ENCODE results near the gene ZNF692.

Gene ZNF692

DNA sequence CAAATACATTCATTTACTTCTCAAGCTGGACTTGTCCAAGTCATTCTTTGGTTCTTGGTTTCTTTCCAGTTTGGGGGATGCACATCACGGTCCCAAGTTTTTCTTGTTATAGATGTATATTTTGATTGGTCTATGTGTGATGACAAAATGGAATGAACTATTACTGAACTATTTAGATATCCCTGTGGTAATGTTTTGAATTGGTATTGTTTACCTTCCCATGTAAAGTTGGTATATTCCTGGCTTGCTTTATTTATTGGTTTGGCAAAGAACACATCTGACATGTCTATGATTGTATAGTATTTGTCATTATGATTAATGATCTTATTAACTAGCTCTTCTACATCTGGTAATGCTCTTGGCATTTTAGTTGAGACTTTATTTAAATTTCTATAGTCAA, 22.4 kb upstream of the ZNF692 start:
- DNase-seq: no peak

DNA sequence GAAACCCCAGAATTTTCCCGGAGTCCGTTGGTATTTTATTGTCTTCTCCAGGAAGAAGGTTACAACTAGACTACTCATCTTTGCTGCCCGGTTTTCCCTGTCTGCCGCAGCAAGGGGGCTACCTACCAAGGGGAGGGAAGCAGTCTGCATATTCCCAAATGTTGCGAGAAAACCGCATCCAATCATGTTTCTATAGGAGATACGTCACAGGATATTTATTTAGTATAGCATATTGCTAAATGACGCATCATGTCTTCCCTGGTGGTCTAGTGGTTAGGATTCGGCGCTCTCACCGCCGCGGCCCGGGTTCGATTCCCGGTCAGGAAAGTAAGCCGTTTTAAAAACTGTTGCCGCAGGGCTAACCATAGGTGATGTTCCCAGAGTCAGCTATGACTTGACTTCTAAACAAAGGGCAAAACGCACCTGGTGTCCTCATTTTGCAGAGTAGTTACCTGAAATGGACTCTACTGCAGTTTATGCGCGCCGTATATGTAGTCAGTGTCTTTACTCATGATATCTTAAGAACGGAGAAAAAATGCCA, 15.2 kb upstream of the ZNF692 start:
- peak; percentile 94 for DNase-seq

DNA sequence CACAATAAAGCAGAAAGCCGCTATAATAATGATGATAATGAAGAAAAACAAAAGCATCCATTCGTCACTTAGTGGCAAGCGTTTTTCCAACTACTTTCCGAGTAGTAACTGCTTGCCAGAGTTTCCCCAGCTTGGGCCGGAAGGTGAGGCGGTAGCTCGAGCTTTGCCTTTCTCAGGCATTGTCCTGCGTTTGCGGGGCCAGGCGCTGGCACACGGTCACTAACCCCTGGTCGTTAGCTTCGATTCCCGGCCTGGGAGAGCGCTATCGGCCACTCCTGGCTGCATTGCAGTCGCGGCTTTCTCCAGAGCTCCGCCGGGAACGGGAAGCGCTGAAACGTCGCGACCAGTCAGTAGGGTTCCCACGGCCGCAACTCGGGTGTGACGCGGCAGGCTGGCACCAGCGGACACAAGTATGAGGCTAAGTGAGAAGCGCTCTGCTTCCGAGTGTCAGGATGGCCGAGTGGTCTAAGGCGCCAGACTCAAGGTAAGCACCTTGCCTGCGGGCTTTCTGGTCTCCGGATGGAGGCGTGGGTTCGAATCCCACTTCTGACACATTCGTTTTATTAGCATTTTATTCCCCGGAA, 14.6 kb upstream of the ZNF692 start:
- peak; percentile 94 for DNase-seq

DNA sequence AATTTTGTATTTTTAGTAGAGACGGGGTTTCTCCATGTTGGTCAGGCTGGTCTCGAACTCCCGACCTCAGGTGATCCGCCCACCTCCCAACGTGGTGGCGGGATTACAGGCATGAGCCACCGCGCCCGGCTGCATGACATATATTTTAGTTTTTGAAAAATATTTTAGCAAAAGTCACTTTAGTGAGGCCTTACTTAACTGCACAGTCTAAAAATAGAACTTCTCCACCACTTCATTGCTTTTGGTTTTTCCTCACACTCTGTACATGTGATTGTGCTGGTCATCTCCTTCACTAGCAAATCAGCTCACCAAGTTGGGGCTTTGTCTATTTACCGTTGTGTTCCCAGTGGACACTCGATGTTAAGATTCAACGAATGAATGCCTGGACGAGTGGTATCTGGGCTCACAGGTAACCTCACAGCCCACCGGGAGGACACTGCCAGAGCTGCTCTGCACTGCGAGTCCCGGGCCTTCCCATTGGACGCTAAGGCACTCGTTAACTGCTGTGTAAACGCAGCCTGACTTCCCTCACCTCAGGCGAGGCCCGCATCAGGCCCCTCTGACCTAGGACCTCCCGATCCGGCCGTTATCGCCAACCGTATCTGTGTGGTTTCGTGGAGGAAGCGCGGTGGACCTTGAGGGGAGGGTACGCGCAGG, 14.0 kb upstream of the ZNF692 start:
- peak; percentile 80 for DNase-seq

DNA sequence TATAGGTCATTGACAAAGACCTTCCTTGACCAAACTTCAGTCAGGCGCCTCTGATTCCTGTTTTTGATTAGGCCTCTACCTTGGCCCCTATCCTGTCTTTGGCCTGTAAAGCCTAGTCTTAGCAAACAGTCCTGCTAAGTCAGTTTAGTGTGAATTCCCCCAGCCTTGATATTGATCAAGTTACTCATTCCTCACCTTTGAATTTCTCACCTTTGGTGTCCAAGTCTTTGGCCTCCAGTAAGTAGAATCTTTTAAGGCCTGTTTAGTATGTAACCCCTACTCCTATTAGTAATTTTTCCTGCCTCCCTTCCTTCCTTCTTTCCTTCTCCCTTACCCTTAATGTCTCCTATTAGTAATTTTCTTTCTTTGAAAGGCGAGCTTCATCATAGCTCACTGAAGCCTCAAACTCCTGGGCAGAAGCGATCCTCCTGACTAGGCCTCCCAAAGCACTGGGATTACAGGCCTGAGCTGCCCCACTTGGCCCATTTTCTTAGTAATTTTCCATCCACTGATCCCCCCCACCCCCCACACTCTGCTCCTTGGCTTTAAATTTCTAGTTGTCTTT, 13.0 kb upstream of the ZNF692 start:
- no peak for DNase-seq

DNA sequence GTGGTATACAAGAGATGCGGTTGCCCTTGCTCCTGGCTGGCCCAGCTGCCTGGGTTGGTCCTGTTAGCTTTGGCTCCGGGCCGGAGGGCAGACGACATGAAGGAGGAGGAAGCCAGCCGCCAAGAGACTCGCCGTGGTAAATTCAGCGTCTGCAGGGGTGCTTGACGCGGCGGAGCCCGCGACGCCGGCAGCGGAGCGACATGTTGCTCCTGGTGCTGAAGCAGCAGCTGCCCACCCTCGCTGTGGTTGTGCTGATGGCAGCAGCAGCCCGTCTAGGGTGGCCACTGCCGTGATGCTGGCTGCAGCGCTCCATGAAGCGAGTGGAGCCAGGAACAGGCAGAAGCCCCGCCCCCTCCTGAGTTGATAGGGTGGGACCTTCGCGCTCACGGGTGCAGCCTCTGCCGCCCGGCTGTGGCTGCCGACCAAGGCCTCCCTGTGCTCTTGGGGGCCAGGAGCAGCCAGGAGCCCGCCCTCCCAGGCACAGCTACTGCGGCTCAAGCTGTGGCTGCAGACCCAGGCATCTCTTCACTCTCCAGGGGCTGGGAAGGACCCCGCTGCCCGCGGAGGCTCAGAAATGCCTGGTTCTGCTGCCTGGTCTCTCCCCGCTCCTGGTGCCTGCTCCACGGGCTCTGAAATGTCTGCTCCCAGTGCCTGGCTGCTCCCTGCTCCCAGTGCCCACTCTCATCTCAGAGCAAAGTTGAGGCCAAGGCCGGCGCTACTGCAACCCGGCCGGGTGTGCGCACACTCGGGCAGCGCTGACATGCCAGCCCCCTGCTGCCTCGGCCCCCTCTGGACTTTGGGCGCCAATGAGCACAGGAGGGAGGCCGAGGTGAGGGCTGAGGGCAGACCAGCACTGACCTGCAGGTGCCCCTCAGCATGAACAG, 4.4 kb upstream of the ZNF692 start:
- DNase-seq: peak; percentile 65

DNA sequence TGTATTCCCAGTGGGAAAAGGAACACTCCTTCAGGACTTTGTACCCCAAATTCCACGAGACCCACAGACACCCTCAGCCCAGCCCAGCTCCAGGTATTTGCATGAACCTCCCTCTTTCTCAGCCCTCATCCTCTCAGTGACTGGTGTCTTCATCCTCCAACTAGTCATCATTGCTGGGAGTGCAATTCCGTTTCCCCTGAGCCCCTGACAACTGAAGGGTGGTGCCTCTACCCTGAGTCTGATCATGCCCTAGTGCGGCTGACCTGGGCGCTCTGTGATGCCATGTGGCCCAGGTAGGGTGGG, 3.8 kb upstream of the ZNF692 start:
- DNase-seq: no peak

DNA sequence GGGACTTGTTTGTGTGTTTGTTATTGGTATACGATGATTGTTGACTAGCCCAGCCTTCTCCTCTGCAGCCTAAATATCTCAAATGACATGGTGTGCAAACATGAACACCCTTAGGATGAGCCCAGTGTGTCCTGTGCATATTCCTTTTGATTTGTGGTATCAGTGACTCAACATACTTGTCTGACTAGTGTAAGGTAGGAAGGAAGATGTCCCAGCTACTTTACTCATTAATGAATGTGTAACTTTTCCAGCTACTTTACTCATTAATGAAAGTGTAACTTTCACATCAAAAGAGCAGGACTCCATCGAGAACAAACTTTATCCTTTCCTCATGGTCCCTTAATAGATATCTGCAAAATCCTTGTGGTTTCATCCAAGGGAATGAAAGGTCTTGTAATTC, 2.7 kb upstream of the ZNF692 start:
- DNase-seq: no peak

DNA sequence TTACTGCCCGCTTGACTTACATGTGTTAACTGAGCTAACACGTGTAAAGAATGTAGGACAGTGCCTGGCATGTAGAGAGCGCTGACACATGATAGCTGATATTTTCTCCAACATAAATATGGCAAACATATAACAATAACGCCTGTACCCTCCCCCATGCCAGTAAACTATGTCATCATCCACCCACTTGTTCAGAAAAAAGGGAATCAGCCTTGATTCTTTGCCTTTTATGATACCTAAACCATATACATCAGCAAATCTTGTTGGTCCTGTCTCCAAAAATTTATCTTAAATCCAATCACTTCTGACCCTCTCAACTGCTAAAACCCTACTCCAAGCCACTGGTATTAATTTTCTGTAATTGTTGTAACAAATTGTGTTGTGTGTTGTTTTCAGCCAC, 1.1 kb upstream of the ZNF692 start:
- DNase-seq: no peak

DNA sequence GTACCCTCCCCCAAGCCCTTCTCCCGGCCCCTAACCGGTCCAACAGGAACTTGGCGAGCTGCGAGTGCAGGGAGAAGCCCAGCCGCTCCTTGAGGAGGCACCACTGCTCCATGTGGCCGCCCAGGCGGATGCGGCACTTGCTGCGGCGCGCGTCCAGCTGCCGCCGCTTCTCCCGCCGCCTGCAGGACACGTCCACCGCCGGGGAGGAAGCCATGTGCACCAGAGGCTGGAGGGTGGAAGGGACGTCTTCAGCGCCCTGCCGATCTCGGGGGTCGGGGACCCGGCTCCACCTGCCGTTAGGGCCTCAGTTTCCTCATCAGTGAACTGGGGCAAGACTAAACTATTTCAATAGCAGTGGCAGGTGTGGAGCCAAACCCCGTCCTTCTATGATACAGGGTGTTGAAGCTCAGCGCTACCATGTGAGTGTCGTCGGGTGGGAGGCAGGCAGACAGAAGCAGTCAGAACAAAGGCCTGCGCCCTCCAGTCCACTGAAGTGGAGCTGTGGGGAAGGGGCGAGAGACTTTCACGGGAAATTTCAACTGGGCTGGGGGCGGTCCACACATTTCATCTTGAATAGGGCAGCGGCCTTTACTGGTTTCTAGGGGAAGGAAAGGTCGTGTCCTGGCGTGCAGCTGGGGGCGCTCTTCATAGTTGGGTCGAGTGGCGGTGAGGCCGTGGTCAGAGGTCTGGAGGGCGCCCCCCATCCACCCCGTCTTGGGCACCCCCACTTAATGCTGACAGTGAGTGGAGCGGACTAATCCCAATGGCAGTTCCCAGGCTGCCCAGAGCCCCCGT, 592 bp downstream of the ZNF692 start:
- peak; percentile 50 for DNase-seq

DNA sequence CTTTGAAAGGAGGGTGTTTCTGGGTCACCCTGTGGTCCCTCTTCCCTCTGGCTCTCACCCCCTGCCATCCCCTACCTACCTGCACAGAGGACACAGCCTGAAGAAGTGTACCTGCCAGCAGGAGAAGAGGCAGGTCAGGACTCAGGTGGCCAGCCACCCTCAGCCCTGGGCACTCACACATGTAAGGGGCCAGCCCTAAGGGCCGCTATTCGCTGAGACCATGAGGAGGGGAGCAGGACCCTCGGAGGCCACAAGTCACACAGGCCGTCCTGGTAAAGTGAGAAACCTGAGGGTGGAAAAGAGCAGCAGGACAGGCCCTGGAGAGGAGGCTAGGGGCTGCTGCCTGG, 1.2 kb downstream of the ZNF692 start:
- no peak for DNase-seq

DNA sequence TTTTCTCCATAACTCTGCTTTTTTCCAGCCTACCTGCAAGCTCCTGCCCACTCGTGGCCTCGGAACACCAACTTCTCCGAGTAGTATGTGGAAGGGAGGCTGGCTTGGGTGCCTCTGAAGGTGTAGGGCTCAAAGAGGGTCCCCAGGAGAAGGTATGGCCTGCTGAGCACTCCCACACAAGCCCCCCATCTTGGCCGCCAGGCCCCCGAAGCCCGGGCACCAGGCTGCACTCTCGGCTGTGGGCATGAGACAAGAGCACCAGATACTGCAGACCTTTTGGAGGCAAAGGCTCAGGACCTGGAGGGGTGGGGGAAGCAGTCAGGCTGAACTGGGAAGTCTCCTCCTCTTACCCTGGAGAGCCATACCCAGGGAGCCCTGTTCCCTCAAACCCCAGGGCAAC, 1.7 kb downstream of the ZNF692 start:
- no peak for DNase-seq

DNA sequence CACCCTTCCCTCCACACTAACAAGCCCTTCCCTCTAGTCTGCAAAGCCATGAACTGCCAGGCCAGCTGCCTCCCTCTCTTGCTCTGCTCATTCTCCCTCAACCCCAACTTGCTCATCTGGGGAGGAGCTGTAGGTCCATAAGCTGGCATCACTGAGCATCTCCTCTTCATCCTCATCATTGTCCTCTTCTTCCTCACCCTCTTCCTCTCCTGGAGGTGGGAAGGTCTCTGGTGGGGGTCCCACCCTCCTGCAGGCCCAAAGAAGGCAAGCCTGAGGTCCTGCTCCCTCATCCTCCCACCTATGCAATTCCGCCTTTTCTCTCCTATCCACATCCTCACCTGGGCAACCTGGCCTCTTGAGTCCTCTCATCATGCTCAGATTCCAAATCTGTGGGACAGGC, 2.7 kb downstream of the ZNF692 start:
- no peak for DNase-seq

DNA sequence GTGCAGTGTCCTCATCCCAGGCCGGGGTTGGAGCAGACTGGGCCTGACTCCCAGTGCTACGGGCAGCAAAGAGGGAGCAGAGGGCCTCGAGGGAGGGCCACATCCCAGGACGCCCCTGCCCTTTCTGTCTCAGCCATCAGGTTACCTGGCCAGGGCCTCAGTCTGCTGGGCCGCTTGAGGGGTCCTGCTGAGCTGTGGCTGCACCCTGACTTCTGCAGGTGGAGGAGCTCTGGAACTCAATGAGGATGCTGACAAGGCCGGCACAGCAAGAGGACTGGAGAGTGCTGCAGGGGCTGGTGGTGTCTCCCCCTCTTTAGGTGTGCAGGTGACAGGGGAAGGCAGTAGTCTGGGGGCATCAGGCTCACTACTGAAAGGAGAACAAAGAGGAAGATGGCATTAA, 3.3 kb downstream of the ZNF692 start:
- DNase-seq: no peak

DNA sequence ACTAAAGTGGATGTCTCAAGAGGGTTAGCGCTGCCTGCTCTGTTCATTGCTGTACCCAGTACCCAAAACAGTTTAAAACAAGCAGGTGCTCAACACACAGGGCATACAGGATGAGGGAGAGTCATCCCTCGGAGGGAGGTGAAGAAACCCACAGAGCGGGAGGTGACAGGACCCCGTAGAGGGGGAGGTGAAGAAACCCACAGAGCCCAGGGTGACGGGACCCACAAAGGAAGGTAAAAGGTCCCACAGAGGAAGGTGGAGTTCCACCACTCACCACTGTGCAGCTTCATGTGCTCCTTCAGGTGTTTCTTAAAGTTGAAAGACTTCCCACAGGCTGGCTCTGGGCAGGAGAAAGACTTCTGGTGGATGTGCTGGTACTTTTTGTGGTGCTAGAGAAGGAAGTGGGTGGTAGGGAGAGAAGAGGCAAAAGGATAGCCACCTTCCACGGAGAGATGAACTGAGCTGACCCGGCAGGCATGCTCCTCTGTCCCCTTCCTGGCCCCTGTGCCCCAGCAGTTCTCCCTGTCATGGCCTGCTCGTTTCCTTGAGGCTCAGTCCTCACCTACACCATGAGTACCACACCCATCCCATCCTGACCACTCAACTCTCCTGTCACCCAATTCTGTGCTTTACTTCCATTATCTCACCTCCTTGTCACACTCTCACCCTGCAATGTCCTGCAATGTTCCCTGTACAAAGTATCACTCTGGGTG, 5.1 kb downstream of the ZNF692 start:
- no peak for DNase-seq

DNA sequence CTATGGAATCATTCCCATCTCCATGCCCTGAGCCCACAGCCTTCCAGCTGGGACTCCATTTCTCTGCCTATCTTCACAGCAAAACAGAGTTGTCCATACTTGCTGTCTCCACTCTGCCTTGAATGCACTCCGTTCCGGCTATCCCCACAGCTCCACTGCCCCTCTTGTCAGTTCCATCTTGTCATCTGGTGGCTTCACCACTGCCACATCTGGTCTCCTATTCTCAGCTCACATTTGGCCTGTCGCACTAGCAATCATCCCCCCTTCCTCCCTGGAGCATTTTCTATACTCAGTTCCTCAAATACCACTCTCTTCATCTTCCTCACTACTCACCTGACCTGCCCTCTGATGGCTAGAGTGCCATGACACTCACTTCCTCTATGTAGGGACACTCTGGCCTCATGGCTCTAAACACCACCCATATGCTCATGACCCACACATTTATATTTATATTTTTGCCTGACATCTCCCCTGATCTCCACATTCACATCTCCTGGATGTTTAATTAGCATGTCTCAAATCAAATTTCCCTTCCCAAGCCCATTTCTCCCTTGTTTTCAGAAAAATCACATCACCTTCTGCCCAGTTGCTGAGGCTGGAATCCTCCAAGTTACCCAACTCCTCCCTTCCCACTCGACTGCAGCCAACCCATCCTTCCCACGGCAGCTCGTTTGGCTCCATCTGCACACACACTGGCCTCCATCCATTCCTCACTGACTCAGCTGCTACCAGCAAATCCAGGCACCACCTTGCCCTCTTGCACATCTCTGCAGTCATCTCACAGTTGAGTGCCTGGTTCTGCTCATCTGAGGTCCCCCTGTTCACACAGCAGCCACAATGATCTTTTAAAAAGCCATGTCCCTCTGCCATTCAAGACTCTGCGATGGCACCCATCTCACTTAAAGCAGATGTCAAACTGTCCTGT, 6.1 kb downstream of the ZNF692 start:
- DNase-seq: no peak

DNA sequence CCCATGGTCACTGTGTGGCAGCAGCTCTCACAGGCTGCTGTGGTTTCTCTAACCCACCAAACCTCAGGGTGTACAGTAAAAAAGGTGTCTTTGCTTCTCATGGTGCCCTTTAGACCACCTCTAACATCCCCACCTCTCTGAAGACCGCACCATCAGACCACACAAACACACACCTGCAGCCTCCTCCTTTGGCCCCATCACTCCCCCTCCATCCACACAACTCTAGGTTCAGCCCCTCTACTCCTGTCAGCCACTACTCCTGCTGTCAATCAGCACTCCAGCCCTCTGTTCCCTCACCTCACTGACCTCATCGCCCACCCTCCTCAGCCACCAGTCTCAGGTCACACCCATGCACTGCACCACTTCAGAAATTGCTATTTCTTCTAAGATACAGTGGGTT, 7.5 kb downstream of the ZNF692 start:
- no peak for DNase-seq

DNA sequence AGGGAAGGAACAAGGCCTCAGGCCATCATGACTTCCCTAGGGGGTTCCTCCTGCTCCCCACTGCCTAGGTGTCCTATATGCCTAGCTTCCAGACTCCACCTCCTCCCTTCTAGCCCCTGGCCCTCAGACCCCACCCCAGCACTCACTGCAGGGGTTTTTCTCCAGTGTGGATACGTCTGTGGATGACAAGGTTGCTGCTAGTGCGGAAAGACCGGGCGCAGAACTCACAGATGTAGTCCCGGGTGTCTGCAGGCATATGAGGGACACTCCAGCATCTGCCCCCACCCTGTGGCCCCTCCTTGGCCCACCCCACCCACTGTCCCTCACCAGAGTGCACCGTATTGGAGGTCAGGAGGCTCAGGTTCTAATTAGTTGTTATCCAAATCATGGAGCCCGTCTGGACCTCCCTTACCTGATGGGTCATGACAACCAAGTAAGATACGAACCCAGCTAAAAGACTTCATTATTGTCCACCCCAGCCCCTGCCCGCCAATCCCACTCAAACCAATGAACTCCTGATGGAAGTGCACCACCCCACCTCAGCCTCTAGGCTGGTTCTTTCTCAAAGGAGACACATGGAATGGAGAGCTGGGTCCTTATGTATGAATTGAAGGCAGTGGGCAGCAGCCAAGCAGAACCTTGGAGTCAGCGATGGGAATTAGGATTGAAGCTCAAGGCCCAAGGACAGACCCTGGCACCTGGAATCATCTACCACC, 8.2 kb downstream of the ZNF692 start:
- DNase-seq: no peak

DNA sequence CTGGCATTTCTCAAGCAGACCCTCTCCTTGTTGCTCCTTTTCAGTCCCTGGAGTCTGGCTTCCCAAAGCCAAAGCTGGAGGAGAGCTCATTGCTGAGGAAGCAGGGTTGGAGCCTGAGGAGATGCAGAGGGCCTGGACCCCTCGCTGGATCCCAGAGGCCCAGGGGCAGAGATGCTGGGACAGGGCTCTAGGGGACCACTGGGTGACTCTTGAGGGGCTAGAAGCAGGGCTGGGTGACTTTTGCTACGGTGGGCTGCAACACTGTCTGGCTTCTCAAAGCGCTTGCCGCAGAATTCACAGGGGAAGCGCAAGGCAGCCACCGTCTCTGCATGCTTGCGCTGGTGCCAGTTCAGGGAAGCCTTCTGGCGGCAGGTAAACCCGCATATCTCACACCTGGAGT, 8.8 kb downstream of the ZNF692 start:
- DNase-seq: no peak

DNA sequence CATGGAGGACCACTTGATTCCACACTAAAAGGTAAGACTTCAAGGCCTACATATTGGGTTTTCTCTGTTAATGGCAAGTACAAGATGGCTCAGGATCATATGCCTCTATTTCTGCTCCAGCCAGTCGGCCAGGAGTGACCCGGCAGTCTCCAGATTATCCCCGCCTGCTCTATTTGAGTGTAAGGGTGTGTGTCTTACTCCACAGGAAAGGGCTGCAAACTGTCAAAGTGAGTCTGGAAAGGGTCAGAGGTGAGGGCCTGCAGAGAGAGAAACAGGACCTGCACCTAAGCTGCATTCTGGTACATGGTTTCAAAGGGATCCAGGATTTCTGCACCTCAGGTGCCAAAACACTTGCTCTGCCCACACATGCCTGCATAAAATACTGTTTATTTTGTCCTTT, 9.2 kb downstream of the ZNF692 start:
- no peak for DNase-seq

DNA sequence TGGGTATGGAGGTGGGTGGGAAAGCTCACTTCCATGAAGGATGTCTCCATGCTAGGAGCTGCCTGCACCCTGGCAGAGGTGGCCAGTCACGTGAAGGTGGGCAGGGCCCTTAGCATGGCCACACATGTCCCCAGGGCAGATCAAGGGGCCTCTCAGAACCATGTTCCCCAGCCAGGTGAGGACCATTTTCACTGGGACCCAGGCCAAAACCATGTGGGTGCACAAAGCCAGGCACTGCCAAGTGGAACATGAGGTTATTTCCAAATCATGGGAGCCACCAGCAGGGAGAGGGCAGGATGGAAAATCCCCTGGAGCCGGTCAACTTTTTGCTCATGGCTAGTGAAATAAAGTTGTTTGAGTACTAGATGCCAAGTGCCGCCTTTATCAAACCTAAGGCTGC, 9.7 kb downstream of the ZNF692 start:
- no peak for DNase-seq

Measured in DMS79 (cell line).